OCI-M2 (cell line): ENCODE data around the gene POLR3E.
A peak's percentile ranks its signal among the peaks of the same experiment; 100 is the strongest.
"Not testable (repeated sequence)": the region's sequence is repeated elsewhere in the genome, so short reads cannot be mapped to it uniquely, and the experiment has no call there.

Source experiments
- DNase-seq: peaks from one replicate; lab custom pipeline; 2025; ENCODE audit not compliant: unreplicated experiment; lab: John Stamatoyannopoulos, UW

POLR3E gene

DNA sequence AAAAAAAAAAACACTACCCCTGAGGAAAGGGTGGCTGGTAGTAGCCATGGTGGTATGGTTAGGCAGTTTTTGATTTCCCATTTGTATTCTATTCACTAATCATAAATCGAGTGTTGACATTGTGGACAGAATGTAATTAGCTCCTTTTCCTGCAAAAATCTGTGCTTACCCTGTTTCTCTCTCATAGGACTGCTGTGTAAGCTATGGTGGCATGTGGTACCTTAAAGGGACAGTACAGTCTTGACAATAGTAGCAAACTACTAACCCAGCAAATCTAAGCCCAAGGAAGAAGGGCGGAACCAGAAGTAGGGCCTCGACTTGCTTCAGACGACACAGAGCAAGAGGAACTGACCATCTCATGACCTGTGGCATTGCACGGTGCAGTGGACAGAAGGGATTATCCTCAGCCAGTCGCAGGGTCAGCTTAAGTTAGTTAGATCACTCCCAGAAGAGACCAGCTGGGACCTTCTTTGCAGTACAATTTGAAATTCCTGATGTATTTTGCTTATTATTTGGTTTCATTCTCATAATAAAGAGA, 36.3 kb downstream of the POLR3E start:
- no peak for DNase-seq

DNA sequence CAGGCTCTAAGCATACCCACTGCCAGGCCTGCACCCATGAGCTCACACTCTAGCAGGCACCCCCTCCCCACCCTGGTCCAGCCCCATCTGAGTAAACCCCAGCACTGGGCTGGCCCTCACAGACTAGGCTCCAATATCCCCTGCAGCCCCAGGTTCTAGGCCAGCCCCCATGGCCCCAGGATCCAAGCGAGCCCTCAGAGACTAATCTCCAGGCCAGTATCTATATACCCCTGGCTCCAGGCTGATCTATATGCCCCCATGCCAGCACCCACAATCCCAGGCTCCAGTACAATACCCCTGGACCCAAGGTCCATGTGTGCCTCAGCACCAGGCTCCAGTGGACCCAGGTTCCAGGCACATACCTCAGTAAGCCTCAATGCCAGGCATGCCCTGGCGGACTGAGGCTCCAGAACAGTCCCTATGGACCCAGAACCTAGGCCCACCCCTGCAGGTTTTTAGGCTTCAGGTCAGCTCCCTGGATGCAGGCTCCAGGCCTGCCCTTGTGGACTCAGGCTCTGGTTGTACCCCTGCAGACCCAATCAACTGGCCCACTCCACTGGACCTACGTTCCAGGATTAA, 38.5 kb downstream of the POLR3E start:
- DNase-seq, result no peak

DNA sequence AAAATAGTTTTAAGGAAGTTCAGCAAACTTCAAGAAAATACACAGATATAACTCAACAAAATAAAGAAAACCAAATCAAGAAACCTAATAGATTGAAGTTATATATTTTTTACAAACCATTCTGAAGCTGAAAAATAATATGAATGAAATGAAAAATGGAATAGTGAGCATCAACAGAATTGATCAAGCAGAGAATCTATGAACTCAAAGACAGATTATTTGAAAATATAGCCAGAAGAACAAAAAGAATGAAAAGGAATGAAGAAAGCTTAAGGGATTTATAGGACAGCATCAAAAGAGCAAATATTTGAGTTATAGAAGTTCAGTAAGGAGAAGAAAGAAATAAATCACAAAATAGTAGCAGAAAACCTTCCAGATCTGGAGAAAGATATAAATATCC, 39.4 kb downstream of the POLR3E start:
- DNase-seq, result no peak

DNA sequence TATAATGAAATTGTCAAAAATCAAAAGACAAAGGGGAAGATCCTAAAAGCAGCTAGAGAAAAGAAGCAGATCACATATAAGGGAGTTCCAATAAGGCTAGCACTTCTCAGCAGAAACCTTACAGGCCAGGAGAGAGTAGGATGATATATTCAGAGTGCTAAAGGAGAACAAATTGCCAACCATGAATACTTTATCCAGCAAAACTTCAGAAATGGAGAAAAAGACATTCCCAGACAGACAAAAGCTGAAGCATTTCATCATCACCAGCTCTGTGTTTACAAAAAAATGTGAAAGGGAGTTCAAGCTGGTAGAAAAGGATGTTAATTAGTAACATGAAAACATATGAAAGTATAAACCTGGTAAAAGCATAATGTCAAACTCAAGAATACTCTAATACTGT, 39.8 kb downstream of the POLR3E start:
- DNase-seq, result no peak

DNA sequence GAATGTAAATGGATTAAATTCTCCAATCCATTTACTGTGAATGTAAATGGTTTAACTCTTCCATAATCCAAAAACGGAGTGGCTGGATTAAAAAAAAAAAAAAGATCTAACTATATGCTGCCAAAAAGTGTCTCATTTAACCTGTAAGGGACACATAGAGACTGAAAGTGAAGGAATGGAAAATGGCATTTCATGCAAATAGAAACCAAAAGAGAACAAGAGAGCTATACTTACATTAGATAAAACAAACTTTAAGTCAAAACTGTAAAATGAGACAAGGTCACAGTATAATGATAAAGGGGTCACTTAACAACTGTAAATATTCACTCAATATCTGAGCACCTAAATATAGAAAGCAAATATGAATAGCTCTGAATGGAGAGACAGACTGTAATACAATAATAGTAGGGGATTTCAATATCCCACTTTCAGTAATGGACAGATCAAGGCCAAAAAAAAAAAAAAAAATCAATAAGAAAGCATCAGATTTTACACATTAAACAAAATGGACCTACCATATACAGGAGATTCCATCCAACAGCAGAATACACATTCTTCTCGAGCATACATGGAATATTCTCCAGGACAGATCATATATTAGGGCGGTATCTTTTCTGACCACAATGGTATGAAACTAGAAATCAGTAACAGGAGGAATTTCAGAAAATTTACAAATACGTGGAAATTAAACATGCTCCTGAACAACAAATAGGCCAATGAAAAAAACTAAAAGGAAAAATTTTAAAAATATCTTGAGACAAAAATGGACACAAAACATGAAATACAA, 40.8 kb downstream of the POLR3E start:
- DNase-seq, result no peak

DNA sequence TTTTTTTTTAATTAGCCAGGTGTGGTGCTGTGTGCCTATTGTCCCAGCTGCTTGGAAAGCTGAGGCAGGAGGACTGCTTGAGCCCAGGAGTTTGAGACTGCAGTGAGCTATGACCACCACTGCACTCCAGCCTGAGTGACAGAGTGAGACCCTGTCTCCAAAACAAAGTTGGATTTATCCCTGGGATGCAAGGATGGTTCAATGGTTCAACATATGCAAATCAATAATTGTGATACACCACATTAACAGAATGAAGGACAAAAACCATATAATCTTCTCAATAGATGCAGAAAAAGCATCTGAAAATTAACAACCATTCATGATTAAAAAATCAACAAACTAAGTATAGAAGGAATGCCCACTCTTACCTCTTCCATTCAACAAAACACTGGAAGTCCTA, 43.7 kb downstream of the POLR3E start:
- DNase-seq, result no peak

DNA sequence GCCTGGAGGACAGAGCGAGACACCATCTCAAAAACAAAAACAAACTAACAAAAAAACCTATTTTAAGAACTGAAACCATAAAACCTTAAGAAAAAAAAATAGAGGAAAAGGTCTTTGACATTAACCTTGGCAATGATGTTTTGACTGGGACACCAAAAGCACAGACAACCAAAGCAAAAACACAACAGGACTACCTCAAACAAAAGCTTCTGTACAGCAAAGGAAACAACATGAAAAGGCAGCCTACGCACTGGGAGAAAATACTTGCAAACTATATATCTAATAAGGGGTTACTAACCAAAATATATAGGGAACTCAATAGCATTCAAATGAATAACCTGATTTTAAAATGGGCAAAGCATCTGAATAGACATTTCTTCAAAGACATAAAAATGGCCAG, 44.9 kb downstream of the POLR3E start:
- DNase-seq, result no peak

DNA sequence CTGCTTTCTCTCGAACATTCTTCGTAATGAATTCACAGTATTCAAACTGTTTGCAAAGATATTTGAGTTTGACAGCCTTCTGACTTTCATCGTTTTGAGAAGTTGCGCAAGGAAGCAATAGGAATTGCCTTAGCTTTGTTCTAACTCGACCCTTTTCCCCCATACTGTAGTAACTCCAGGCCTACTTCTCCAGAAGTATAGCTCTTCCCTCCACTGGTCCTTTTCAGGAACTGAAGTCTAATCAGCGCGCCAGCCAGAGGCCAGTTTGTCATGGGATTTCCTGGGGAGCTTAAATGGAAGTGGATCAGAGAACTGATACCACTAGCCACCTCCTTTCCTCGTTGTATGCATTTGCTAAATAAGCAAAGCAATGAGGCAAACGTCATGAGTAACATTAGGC, 49.3 kb downstream of the POLR3E start:
- DNase-seq, result no peak

DNA sequence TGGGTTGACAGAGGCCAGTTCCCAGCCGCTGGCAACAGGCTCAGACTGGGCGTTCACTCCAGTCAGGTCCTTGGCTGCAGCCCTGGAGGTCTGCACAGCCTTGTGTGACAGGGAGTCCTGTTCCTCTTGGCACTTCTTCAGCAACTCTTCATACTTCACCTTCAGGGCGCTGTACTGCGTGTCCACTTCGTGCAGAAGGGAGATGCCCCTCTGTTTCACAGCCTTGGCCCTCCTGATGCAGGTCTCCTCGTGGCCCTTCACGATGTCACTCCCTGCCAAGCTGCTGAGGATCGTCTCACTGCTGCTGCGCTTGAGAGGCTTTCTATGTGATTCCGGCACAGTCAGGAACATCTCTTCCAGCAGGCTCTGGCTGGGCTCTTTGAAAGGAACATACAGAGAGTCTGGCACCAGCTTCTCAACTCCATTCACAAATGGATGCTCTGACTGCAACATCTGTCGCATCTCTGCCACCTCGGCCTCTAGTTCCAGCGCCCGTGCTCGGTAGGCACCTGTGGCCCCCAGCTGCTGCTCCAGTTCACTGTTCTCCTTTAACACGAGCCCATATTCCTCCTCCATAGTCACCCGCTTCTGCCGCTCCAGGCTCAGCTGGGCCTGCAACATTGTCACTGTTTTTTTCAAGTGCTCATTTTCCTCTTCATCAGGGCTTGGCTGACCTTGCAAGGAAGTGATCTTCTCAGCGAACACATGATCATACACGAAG, 50.1 kb downstream of the POLR3E start:
- DNase-seq, result no peak

DNA sequence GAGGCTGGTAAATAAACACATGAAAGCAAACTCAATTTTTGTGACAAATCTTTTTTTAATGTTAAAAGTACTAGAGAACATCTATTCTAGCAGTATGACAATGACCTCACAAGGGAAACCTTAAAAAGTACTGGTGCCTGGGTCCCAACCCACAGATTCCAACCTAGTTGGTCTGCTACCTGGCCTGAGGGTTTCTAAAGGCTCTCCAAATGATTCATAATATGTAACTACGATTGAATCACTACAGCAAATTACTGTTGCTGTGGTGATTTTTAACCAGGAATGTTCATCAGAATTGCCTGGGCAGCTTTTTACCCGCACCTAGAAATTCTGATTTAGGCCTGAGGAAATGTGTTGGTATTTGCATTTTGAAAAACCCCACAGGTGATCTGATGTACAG, 51.1 kb downstream of the POLR3E start:
- no peak for DNase-seq

DNA sequence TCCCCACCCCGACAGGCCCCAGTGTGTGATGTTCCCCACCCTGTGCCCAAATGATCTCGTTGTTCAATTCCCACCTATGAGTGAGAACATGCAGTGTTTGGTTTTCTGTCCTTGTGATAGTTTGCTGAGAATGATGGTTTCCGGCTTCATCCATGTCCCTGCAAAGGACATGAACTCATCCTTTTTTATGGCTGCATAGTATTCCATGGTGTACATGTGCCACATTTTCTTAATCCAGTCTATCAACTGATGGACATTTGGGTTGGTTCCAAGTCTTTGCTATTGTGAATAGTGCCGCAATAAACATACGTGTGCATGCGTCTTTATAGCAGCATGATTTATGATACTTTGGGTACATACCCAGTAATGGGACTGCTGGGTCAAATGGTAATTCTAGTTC, 53.8 kb downstream of the POLR3E start:
- DNase-seq, result not testable (repeated sequence)

DNA sequence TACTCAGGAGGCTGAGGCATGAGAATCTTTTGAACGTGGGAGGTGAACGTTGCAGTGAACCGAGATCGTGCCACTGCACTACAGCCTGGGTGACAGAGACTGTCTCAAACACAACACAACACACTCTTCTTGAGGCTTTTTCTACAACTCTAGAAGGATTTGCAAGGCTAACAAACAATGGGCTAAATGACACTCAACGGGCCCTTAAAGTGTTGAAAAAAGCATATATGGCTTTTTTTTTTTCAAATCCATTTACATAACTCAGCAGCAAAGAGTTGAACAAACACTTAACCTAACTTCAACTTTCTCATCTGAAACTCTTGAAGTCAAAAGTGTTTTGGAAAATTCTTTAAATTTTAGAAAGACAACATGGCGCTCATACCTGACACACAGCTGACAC, 54.9 kb downstream of the POLR3E start:
- no peak for DNase-seq

DNA sequence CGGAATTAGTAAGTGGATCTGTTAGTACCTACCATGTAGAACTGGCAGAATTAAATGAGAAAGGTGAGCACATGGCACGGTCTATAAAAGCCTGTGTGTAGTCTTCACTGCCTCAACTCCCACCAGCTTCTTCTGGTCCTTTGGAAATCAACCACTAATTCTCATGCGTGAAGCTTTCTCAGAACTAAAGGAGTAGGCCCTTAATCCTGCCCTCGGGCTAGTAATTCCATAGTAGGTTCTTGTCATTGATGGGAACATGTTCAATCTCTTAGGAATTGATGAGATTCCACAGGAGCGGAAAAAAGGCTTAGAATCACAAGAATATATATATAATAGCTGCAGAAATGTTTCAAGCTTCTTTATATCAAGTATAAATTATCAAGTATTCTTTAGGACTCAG, 55.5 kb downstream of the POLR3E start:
- no peak for DNase-seq

DNA sequence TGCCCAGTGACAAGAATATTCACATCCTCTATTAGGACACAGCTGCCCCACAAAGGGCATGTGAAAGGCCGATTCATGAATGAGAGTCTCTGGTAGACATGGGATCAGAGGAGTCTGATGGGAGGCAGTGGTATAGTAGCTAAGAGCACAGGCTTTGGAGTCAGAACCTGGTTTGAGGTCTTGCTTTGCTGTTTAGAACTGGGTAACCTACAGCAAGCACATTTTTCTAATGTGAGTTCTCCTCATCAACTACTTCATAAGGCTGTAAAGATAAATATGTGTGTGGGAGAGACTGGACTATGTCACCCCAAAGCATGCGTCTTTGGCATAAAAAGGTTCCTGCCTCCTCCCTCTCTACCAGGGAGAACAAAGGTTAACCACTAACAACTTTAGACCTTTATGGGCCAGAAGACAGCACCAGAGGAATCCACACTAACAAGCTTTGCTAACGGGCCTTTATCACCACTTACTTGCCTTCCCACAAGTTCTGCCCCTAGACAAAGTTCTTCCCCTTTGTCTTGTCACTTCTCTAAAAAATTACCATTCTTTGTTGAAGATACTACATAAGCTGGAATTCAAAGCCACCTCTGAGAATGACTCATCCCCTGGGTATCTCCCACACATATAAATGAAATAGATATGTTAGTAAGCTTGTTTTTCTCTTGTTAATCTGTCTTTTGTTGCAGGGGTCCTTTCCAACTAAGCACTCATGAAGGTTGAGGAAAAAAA, 56.1 kb downstream of the POLR3E start:
- peak; percentile 53 for DNase-seq

DNA sequence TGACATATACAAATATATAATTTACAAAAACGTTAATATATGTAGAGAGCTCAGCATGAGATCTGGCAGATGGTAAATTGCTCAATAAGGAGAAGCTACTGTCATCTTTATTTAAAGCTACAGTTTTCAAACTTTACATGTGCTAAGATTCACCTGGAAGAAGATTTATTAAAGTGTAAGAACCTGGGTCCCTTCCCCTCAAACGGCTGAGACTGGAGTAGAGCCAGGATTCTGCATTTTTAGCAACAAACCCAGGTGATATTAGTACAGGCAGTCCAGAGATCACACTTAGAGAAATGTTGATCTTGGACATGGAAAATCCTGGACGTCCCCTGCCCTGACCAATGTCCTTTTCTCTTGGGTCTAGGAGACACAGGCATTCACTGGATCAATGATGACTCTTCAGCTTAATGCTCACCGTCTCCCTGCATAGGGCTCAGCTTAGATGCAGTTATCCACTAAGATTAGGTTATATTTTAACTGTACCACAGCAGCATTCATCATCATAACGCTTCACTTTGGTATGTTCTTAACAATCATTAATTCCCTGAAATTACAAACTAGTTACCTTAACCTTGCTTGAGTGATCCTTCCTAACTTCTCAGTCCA, 56.8 kb downstream of the POLR3E start:
- no peak for DNase-seq

DNA sequence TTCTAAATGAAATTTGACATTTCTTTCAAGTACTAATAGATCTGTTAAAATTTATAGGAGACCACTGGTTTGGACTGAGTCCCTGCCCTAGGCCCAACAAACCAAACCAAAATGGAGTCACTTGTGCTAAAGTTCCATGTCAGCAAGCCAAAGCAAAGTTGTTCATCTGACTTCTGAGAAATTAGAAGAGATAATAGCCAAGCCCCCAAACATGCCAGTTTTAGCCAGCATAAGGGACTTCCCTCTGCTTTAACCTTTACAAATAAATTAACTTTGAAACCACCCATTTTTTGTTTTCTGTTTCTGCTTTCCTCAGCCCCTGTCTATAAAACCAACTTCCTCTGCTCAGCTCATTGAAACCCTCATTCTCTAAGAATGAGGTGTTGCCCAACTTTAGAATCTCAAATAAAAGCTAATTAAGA, 58.3 kb downstream of the POLR3E start:
- DNase-seq, result no peak

DNA sequence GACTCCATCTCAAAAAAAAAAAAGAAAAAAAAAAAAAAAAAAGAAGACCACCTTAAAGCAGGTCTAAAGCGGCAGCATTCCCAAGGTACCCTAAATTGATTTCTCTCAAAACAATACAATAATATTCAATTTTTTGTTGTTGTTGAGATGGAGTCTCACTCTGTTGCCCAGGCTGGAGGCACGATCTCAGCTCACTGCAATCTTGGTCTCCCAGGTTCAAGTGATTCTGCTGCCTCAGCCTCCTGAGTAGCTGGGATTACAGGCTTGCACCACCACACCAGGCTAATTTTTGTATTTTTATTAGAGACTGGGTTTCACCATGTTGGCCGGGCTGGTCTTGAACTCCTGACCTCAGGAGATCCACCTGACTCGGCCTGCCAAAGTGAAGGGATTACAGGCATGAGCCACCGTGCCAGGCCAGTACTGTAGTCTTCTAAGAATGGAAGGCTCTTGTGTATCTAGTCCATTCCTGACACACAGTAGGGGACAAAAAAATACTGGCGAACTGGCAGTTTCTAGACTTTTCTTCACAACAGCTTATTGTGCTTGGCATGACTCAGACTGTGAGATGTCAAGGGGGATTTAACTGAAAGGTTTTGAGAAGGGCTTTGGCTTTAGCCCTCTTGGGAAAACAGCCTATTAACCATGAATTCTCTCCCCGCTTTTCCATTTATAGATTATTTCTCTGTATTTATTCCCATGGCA, 59.9 kb downstream of the POLR3E start:
- no peak for DNase-seq

DNA sequence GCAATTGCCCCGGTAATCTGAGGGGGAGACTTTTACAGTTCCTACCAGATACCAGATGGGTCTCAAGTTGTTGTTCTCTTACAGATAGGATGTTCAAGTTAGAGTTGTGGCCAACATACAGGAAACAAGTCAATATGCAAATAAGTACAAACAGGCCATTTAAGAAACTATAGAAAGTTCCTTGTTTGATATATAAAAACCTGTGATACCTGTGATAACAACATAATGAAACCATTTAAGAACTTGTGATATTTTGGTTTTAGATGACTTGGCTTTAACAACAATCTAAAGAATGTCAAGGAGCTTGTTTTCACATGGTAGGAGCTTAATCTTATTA, 60.4 kb downstream of the POLR3E start:
- DNase-seq, result no peak

DNA sequence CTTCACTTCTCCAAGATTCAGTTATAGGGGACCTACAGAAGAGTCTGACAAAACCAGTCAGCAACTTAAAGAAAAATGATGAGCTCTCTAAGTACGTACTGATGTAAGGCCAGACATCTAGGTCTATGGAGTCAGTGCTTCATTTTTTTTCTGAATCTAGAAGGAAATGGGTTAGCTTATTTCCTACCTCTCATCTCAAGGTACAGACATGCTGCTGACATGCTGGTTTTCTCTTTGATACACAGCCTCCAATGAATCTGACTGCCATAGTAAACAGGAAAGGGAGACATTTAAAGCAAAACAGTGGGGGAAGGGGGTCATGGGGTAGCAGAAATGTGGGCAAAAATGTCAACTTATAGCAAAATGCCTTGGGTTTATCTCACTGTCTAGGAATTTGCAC, 60.8 kb downstream of the POLR3E start:
- no peak for DNase-seq

DNA sequence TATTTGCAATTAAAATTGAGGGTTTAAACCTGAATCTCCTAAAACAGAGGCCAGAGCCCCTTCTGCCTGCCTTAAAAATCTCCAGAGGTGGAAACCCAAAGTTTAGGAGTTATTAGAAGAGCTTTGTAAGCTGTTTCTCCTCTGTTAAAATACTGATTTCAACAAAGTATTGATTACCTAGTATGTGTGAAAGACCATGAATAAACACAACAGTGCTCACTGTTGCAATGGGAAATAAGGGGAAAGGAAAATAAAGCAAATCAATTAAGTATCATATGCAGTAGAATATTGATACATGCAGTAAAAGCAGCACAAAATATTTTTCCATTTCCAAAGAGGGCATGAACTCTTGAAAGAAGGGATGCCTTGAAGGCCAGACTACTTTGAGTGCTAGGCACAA, 62.5 kb downstream of the POLR3E start:
- DNase-seq, result no peak
